GM12875 (cell line): ENCODE results near the gene GPR153.

Experiments
- H3K4me3 ChIP-seq: one replicate; pipeline ENCODE4 v1.5.1; 2011; ENCODE audit warnings: low read depth, low read length, control low read depth
- CTCF ChIP-seq: IDR thresholded peaks from 2 replicates; pipeline ENCODE4 v1.5.1; 2011; ENCODE audit warnings: low read depth, mild to moderate bottlenecking, control low read depth, inconsistent platforms, low read length, moderate library complexity, borderline replicate concordance; ENCODE audit not compliant: insufficient read depth

GPR153 gene

GRCh38 chr1:6274102-6274501 is 13.2 kb upstream of the GPR153 start:
- no peak for TF ChIP-seq CTCF
- H3K4me3 ChIP-seq = no peak overlapping the region

GRCh38 chr1:6273380-6273891 is 12.5 kb upstream of the GPR153 start:
- no peak overlapping the region for H3K4me3 ChIP-seq
- no peak for TF ChIP-seq CTCF

GRCh38 chr1:6272868-6273267 is 12.0 kb upstream of the GPR153 start:
- no peak for TF ChIP-seq CTCF
- H3K4me3 ChIP-seq = no peak overlapping the region

GRCh38 chr1:6272452-6272851 is 11.6 kb upstream of the GPR153 start:
- no peak for TF ChIP-seq CTCF
- H3K4me3 ChIP-seq = no peak overlapping the region

- TF ChIP-seq CTCF = no peak
- H3K4me3 ChIP-seq = no peak overlapping the region
These were observed 10.7 kb upstream of the GPR153 start for GRCh38 chr1:6271554-6271953.

- H3K4me3 ChIP-seq = no peak overlapping the region
- no peak for TF ChIP-seq CTCF
These were observed 10.1 kb upstream of the GPR153 start for GRCh38 chr1:6271006-6271405.

GRCh38 chr1:6270401-6270800 is 9.5 kb upstream of the GPR153 start:
- no peak for TF ChIP-seq CTCF

More at GRCh38 chr1:6270401-6270800, 9.5 kb upstream of the GPR153 start:
- H3K4me3 ChIP-seq = no peak overlapping the region
